ENCODE data around the gene SUN5.

The SUN5 gene

DNA sequence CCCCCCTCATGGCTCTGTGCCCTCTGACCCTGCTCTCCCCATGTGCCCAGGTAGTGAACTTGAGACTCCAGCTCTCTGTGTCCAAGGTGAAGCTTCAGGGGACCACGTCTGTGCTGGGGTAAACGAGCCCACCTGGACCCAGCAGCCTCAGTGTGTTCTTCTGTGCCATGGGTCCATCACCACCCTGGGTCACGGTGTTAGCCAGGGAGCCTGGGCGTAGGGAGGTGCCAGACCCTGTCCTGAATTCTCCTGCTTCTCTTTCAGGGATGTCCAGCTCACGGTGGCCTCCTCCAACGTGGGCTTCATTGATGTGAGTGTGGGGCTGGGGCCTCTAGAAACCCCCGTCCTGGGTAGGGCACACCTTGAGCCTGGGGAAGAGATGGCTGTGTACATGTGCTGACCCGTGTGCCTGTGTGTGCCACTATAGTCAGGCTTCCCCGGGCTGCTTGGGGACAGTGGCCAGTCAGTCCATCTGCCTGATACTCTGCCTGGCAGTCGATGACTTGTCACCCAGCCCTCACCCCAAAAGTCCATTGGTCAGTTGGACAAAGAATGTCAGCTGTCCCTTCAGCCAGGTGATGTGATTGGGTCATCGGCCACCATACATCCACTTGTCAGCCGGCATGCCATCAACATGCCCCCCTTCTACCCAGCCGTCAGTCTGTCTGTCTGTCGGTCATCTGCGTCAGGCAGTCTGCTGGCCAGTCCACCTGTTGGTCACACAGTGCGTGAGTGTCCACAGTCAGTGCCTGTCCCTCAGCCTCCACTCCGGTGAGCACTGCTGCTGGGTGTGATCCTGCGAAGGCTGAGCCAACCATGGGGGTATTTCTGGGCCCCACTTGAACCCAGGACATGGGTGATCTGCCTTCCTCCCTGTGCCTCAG lies 16.3 kb upstream of the SUN5 start:
- no peak for ATAC-seq (ENCODE audit: low read depth)

DNA sequence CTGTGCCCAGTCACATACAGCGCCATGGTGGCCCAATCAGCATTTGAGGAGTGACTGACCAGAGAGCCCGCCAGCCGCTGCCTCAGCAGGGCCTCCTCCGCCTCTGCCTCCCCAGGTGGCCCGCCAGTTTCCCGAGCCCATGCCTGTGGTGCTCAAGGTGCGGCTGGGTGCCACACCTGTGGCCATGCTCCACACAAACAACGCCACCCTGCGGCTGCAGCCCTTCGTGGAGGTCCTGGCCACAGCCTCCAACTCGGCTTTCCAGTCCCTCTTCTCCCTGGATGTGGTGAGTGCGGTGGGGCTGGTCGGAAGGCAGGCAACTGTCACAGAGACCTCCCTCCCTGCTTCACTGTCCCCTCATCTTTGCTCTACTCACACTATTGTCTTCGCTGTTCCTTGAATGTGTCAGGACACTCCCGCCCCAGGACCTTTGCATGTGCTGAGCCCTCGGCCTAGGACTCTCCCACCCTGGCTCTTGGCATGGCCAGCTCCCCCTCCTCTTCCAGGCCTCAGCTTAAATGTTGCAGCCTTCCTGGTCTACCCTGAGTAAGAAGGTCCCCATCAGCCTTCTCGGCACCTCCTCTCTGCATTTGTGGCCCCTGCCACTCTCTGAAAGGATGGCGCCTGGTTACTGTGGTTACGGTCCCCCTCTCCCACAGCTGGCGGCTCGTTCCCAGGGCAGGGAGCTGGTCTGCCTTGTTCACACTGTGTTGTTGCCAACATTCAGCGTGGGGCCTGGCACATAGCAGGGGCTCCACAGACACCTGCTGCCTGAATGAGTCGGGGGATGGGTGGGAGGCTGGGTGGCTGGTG lies 15.4 kb upstream of the SUN5 start:
- DNase-seq (ENCODE audit: low spot score), result no peak
- no peaks in the 10 kb centered on the region for H3K9me3 ChIP-seq (ENCODE audit: severe bottlenecking)
- no peaks in the 10 kb centered on the region for H3K36me3 ChIP-seq (ENCODE audit: low read depth)
- TF ChIP-seq, protein P1, sequence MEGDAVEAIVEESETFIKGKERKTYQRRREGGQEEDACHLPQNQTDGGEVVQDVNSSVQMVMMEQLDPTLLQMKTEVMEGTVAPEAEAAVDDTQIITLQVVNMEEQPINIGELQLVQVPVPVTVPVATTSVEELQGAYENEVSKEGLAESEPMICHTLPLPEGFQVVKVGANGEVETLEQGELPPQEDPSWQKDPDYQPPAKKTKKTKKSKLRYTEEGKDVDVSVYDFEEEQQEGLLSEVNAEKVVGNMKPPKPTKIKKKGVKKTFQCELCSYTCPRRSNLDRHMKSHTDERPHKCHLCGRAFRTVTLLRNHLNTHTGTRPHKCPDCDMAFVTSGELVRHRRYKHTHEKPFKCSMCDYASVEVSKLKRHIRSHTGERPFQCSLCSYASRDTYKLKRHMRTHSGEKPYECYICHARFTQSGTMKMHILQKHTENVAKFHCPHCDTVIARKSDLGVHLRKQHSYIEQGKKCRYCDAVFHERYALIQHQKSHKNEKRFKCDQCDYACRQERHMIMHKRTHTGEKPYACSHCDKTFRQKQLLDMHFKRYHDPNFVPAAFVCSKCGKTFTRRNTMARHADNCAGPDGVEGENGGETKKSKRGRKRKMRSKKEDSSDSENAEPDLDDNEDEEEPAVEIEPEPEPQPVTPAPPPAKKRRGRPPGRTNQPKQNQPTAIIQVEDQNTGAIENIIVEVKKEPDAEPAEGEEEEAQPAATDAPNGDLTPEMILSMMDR (IDR thresholded peaks at IDR 0.05; ENCODE audit: poor library complexity, severe bottlenecking), result no peak
- no peak overlapping the region for H3K4me3 ChIP-seq (ENCODE audit: severe bottlenecking)
- H3K27ac ChIP-seq (ENCODE audit: poor library complexity, severe bottlenecking), result no peak overlapping the region
- ATAC-seq (ENCODE audit: low read depth), result no peak
- H3K27me3 ChIP-seq (ENCODE audit: insufficient read depth, poor library complexity, severe bottlenecking), result peaks cover 10% of the 10 kb centered on the region
- no peaks in the 10 kb centered on the region for H3K4me1 ChIP-seq (ENCODE audit: insufficient read depth, poor library complexity, severe bottlenecking)

More for the DNA sequence above, 16.3 kb upstream of the SUN5 start:
- Histone ChIP-seq H3K27ac (ENCODE audit: poor library complexity, severe bottlenecking) (no peak overlapping the region), H3K36me3 (ENCODE audit: low read depth) (no peaks in the 10 kb centered on the region), H3K4me3 (ENCODE audit: severe bottlenecking) (no peak overlapping the region), H3K27me3 (ENCODE audit: insufficient read depth, poor library complexity, severe bottlenecking) (peaks cover 10% of the 10 kb centered on the region), H3K4me1 (ENCODE audit: insufficient read depth, poor library complexity, severe bottlenecking) (no peaks in the 10 kb centered on the region), H3K9me3 (ENCODE audit: severe bottlenecking) (no peaks in the 10 kb centered on the region)
- TF ChIP-seq, protein P1 (IDR thresholded peaks at IDR 0.05; ENCODE audit: poor library complexity, severe bottlenecking), result no peak
- no peak for DNase-seq (ENCODE audit: low spot score)

DNA sequence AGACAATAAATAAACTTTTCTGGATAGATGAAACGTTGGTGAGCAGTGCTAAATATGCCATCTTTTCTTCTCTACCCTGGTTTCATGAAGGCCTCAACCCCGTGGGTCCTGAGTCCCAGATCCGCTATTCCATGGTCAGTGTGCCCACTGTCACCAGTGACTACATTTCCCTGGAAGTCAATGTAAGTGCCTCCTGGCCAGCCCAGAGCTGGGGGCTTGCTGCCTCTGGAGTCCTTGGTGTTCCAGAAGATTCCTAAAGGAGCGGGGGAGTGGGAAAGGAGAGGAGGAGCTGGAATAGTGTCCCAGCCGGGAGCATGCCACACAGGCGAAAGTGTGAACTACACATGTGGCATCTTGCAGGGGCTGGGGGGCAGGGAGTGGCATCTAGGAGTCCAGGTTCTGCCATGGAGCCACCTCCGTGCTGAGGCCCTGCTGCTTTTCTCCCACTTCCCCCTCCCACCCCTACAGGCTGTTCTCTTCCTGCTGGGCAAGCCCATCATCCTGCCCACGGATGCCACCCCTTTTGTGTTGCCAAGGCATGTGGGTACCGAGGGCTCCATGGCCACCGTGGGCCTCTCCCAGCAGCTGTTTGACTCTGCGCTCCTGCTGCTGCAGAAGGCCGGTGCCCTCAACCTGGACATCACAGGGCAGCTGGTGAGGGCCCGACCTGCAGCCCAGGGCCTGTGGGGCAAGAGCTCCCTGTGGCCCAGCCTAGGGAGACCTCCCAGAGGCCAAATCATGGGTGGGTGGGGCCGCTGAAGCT lies 14.1 kb upstream of the SUN5 start:
- H3K9me3 ChIP-seq (ENCODE audit: severe bottlenecking), result no peaks in the 10 kb centered on the region
- peaks cover 10% of the 10 kb centered on the region for H3K27me3 ChIP-seq (ENCODE audit: insufficient read depth, poor library complexity, severe bottlenecking)
- no peak for DNase-seq (ENCODE audit: low spot score)
- no peak overlapping the region for H3K27ac ChIP-seq (ENCODE audit: poor library complexity, severe bottlenecking)
- no peaks in the 10 kb centered on the region for H3K36me3 ChIP-seq (ENCODE audit: low read depth)
- no peak for ATAC-seq (ENCODE audit: low read depth)
- H3K4me1 ChIP-seq (ENCODE audit: insufficient read depth, poor library complexity, severe bottlenecking), result no peaks in the 10 kb centered on the region
- TF ChIP-seq, protein P1 (IDR thresholded peaks at IDR 0.05; ENCODE audit: poor library complexity, severe bottlenecking), result no peak
- H3K4me3 ChIP-seq (ENCODE audit: severe bottlenecking), result no peak overlapping the region

DNA sequence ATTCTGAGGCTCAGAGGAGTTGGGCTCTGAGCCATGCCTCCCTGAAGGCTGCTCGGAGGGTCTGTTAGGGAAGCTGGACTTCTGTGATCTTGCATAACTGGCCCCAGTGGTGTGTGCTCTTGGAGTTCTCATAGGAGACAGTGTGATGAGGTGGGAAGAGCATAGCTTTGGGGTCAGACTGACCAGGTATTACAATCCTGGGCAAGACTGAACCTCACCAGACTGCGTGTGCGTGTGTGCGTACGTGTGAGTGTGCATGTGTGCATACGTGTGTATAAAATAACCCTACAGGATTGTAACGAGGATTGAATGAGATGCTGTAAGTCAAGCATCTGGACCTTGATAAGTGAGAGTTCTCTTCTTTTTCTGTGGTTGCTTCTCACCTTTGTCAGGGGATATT lies 13.3 kb upstream of the SUN5 start:
- no peak overlapping the region for H3K4me3 ChIP-seq (ENCODE audit: severe bottlenecking)
- ATAC-seq (ENCODE audit: low read depth), result no peak
- no peak for DNase-seq (ENCODE audit: low spot score)
- no peak overlapping the region for H3K27ac ChIP-seq (ENCODE audit: poor library complexity, severe bottlenecking)
- no peaks in the 10 kb centered on the region for H3K9me3 ChIP-seq (ENCODE audit: severe bottlenecking)
- TF ChIP-seq, protein P1 (IDR thresholded peaks at IDR 0.05; ENCODE audit: poor library complexity, severe bottlenecking), result no peak
- H3K4me1 ChIP-seq (ENCODE audit: insufficient read depth, poor library complexity, severe bottlenecking), result no peaks in the 10 kb centered on the region
- H3K27me3 ChIP-seq (ENCODE audit: insufficient read depth, poor library complexity, severe bottlenecking), result peaks cover 16% of the 10 kb centered on the region
- no peaks in the 10 kb centered on the region for H3K36me3 ChIP-seq (ENCODE audit: low read depth)

Data from RWPE2 (cell line).